Body of pancreas (tissue), 4 donors: ENCODE data around the gene CARS2. TPM values are rescaled to one million over a fixed set of nuclear protein-coding genes. Genes with fewer than 3 reads are reported as not detected.
"Not testable (repeated sequence)": the region's sequence is repeated elsewhere in the genome, so short reads cannot be mapped to it uniquely, and the experiment has no call there.

Source experiments
- ATAC-seq: fragments of 150-250 bp; one replicate; pipeline ENCODE4 v1.9.1; 2016
- DNase-seq, 4 donors: peaks; one replicate each; pipeline ENCODE4 v3.0.0-alpha.2; 2019
- H3K27ac ChIP-seq, 4 donors: fragments of 200-600 bp; sonication (generic); 1 replicate in 3 of 4; 2 replicates in 1 of 4; pipeline versions ENCODE4 v1.5.1 to v1.6.1; 2016 to 2019; ENCODE audit warnings: mild to moderate bottlenecking in 1 of 4, mixed read lengths in 1 of 4, moderate library complexity in 1 of 4
- H3K27me3 ChIP-seq, 2 donors: fragments of 200-600 bp; sonication (generic); one replicate each; pipeline ENCODE4 v1.6.0; 2016; ENCODE audit warnings: mild to moderate bottlenecking in 1 of 2
- H3K36me3 ChIP-seq, 2 donors: fragments of 200-600 bp; sonication (generic); replicated peaks in 1 of 2; 2 replicates each; pipeline ENCODE4 v1.5.1; 2016; ENCODE audit warnings: low read depth in 2 of 2; ENCODE audit not compliant: insufficient read depth in 1 of 2
- H3K4me1 ChIP-seq: fragments of 200-600 bp; sonication (generic); one replicate; pipeline ENCODE4 v1.6.0; 2016
- H3K4me3 ChIP-seq, 2 donors: fragments of 200-600 bp; sonication (generic); 1 replicate in 1 of 2; 2 replicates in 1 of 2; pipeline ENCODE4 v1.5.1; 2016 to 2019
- H3K9me3 ChIP-seq, 3 donors: fragments of 200-600 bp; sonication (generic); 1 replicate in 2 of 3; 2 replicates in 1 of 3; pipeline ENCODE4 v1.5.1; 2016
- POLR2A ChIP-seq, 3 donors: fragments of 450-650 bp; IDR thresholded peaks; one replicate each; pipeline ENCODE4 v1.6.1; 2016; ENCODE audit warnings: antibody characterized with exemption in 3 of 3, mild to moderate bottlenecking in 2 of 3
- WGBS, 2 donors: methylation state at CpG; one replicate each; pipeline ENCODE4 v1.1.5; 2017; 5-methylcytosine and 5-hydroxymethylcytosine counted together
- intact Hi-C: fragments of 100-400 bp; cut with DNase I; formaldehyde crosslinking; loops from one replicate; pipeline ENCODE4 v1.15.1; 2023
- total RNA-seq, 2 donors: library from RNA; depleted of rRNA; stranded (reverse); fragments of >200 nt; gene quantifications; one replicate each; pipeline ENCODE4 v1.1.0, GENCODE V29; 2016
- TF ChIP-seq, protein P1 (sequence below), 7 experiments: fragments of 450-650 bp in 4 of 7; fragments of 200-600 bp in 3 of 7; sonication (generic) in 3 of 7; IDR thresholded peaks; one replicate each; pipeline ENCODE4 v1.5.1; 2016 to 2019; ENCODE audit warnings: antibody characterized with exemption in 7 of 7

CARS2 gene
- total RNA-seq, 2 donors from 2014 or later: 30.1 to 43.5 TPM

DNA sequence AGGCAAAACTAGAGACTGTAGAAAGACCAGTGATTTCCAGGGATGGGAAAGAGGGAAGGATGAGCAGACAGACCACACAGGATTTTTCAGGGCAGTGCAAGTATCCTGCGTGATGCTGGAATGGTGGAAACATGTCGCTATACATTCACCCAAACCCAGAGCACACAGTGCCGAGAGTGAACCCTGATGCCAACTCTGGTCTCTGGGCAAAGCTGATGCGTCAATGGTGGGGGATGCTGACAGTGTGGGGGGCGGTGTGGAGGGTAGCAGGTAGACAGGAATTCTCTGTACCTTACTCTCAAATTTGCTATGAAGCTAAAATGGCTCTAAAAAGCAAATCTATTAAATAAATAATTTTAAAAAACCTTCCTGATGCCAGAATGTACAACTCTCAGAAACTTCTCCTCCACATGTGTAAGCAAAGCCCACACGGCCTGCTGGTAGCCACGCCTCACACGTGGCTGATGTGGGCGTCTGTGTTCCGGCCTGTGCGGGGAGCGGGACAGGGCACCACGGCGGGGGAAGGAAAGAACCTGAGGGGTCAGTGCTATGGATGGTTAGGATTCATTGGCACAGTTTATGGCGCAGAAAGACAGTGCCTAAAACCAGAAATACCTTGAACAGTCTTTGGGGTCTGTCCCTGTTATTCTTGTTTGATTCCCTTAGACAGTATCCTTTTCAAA lies 23.9 kb downstream of the CARS2 start:
- H3K36me3 ChIP-seq: peaks cover 4 to 7% of the 10 kb centered on the region in 2 donors
- intact Hi-C loops: no loop called here

DNA sequence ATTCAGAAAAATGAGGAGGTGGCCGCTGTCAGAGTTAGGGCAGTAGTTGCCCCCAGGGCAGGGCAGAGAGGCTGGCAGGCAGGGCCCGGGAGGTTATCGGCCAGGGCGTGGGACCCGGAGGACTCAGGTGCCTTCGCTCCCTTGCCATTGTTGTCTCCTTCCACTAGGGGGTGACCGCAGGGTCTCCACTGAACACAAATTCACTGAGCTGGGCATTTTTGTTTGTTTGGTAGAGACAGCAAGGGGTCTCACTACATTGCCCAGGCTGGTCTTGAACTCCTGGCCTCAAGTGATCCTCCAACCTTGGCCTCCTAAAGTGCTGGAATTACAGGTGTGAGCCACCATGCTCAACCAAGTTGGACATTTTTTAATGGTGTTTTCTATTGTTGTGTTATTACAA lies 25.1 kb downstream of the CARS2 start:
- ATAC-seq (no peak), DNase-seq (no peak)
- peaks cover 16% of the 10 kb centered on the region for H3K4me1 ChIP-seq
- no peak overlapping the region for H3K4me3 ChIP-seq
- H3K9me3 ChIP-seq: no peaks in the 10 kb centered on the region
- no peak overlapping the region for H3K27ac ChIP-seq
- H3K27me3 ChIP-seq: no peaks in the 10 kb centered on the region
- intact Hi-C loops: no loop called here
- WGBS, 2 donors: 76 to 81% methylated on average over 7 of the region's 7 CpGs
- TF ChIP-seq, protein P1, sequence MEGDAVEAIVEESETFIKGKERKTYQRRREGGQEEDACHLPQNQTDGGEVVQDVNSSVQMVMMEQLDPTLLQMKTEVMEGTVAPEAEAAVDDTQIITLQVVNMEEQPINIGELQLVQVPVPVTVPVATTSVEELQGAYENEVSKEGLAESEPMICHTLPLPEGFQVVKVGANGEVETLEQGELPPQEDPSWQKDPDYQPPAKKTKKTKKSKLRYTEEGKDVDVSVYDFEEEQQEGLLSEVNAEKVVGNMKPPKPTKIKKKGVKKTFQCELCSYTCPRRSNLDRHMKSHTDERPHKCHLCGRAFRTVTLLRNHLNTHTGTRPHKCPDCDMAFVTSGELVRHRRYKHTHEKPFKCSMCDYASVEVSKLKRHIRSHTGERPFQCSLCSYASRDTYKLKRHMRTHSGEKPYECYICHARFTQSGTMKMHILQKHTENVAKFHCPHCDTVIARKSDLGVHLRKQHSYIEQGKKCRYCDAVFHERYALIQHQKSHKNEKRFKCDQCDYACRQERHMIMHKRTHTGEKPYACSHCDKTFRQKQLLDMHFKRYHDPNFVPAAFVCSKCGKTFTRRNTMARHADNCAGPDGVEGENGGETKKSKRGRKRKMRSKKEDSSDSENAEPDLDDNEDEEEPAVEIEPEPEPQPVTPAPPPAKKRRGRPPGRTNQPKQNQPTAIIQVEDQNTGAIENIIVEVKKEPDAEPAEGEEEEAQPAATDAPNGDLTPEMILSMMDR (IDR thresholded peaks at IDR 0.05): peak in 6 of 7 experiments; percentile 9 to 34 (median 15)
- no peak for TF ChIP-seq POLR2A (IDR thresholded peaks at IDR 0.05)
- H3K36me3 ChIP-seq: peaks cover 0 to 6% of the 10 kb centered on the region in 2 donors

More for the DNA sequence above, 23.9 kb downstream of the CARS2 start:
- H3K9me3 ChIP-seq: no peaks in the 10 kb centered on the region
- TF ChIP-seq, protein P1 (IDR thresholded peaks at IDR 0.05): no peak
- TF ChIP-seq POLR2A (IDR thresholded peaks at IDR 0.05): no peak
- 88% methylated on average over 15 of the region's 15 CpGs for WGBS, 2 donors
- ATAC-seq (no peak), DNase-seq (no peak)
- no peak overlapping the region for H3K4me3 ChIP-seq
- H3K27me3 ChIP-seq: no peaks in the 10 kb centered on the region
- peaks cover 6% of the 10 kb centered on the region for H3K4me1 ChIP-seq
- no peak overlapping the region for H3K27ac ChIP-seq

DNA sequence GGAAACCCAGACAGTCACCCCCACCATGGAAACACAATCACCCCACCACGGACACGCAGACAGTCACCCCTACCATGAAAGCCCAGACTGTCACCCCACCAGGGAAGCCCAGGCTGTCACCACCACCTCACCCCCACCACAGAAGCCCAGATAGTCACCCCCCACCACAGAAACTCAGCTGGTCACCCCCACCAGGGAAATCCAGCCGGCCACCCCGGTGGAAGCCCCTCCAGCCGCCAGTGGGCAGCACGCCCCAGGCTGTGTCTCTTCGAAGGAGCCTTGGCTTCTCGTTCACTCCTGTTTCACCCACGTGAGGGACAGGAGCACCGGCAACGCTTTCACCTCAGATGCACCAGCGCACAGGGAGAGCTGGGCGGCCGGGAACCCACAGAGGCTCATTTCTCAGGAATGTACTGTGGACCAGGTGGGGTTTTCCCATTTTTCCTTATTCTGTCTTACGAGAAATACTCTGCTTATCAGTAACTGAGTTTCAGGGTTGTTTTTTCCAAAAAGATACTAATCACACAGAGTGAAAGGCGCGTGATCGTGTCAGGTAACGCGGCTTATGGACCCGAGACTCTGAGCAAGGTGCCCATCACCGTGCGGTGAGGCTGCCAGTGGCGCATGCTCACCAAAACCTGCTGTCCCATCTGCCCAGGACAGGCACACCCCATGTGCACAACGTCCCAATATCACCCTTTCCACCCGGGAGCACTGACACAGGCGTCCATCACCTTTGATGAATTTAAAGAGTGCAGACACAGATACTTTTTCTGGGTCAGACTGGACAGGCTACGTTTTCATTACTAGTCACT lies 28.0 kb downstream of the CARS2 start:
- H3K27me3 ChIP-seq: no peaks in the 10 kb centered on the region
- peaks cover 10% of the 10 kb centered on the region for H3K4me1 ChIP-seq
- peak overlapping the region in 2 of 4 donors; percentile 33 to 36 for H3K27ac ChIP-seq
- TF ChIP-seq, protein P1 (IDR thresholded peaks at IDR 0.05): no peak
- TF ChIP-seq POLR2A (IDR thresholded peaks at IDR 0.05): no peak
- no peak overlapping the region for H3K4me3 ChIP-seq
- ATAC-seq (no peak), DNase-seq (no peak)
- H3K36me3 ChIP-seq: peaks cover 0 to 6% of the 10 kb centered on the region in 2 donors
- intact Hi-C loops: no loop called here
- WGBS, 2 donors: 85 to 93% methylated on average over 23 to 27 of the region's 28 CpGs
- H3K9me3 ChIP-seq: no peaks in the 10 kb centered on the region

DNA sequence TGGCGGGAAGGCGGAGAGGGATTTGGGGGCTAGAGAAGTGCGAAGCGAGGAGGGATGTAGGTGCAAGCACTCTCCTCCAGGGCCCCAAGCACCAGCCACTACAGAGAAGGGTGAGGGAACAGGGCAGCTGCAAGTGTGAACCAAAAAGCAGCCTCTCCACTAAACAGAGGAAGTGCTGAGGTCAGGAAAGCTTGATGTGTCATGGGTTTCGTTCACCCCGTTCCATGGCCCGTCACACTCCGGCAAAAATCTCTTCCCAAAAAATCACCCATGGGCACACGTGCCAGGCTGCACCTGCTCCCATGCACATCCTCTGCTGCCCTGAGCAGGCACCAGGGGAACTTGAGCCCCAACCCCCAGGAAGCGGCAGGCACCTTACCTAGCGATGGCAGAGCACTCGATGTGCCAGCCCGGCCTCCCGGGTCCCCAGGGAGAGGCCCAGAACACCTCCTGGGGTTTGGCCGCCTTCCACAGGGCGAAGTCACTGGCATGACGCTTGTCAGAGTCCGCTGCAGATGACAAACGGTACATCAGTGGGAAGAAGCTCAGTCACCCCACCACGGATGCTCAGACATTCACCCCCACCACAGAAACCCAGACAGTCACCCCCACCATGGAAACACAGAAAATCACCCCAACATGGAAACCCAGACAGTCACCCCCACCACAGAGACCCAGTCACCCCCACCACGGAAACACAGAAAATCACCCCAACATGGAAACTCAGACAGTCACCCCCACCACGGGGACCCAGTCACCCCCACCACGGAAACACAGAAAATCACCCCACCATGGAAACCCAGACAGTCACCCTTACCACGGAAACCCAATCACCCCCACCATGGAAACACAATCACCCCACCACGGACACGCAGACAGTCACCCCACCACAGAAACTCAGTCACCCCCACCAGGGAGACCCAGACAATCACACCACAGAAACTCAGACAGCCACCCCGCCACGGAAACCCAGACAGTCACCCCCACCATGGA lies 29.0 kb downstream of the CARS2 start:
- peak; percentile 91 for ATAC-seq
- Histone ChIP-seq H3K27ac (peak overlapping the region in 2 of 4 donors; percentile 5 to 50), H3K27me3 (no peaks in the 10 kb centered on the region), H3K4me3 (no peak overlapping the region), H3K9me3 (no peaks in the 10 kb centered on the region), H3K4me1 (peaks cover 10% of the 10 kb centered on the region), H3K36me3 (peaks cover 0 to 3% of the 10 kb centered on the region in 2 donors)
- WGBS, 2 donors: 82 to 89% methylated on average over 13 to 27 of the region's 28 CpGs
- TF ChIP-seq, protein P1 (IDR thresholded peaks at IDR 0.05): no peak
- peak in 1 of 3 donors; percentile 10 for TF ChIP-seq POLR2A (IDR thresholded peaks at IDR 0.05)
- intact Hi-C loops: no loop called here
- DNase-seq: peak; percentile 56 to 74 (median 64)

DNA sequence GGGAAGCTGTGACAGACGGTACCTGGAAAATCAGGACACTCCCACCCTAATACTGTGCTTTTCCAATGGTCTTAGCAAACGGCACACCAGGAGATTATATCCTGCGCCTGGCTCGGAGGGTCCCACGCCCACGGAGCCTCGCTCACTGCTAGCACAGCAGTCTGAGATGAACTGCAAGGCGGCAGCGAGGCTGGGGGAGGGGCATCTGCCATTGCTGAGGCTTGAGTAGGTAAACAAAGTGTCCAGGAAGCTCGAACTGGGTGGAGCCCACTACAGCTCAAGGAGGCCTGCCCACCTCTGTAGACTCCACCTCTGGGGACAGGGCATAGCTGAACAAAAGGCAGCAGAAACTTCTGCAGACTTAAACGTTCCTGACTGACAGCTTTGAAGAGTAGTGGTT lies 36.1 kb downstream of the CARS2 start:
- H3K27ac ChIP-seq, DNase-seq, H3K4me3 ChIP-seq, ATAC-seq, H3K36me3 ChIP-seq, intact Hi-C loops, H3K27me3 ChIP-seq, H3K9me3 ChIP-seq, H3K4me1 ChIP-seq: not testable (repeated sequence)
- 89% methylated on average over 3 to 11 of the region's 11 CpGs for WGBS, 2 donors
